Heart left ventricle (tissue), 16 donors: ENCODE results near the gene LARP4B. TPM values are rescaled to one million over a fixed set of nuclear protein-coding genes. Genes with fewer than 3 reads are reported as not detected.

Source experiments
- ATAC-seq, 4 donors: fragments of 200-7000 bp; cut with Tn5 transposase; one replicate each; pipeline ENCODE4 v1.9.1; 2020 to 2022; ENCODE audit warnings: moderate library complexity in 4 of 4, mild to moderate bottlenecking in 3 of 4, moderate number of reproducible peaks in 1 of 4
- DNase-seq, 5 donors: peaks; one replicate each; pipeline ENCODE4 v3.0.0-alpha.2; 2020
- H3K27ac ChIP-seq, 12 donors: fragments of 200-600 bp; sonication (generic) in 4 of 12; one replicate each; pipeline versions ENCODE4 v1.5.0 to v1.8.0; 2016 to 2022; ENCODE audit warnings: mild to moderate bottlenecking in 2 of 12
- H3K27me3 ChIP-seq, 9 donors: fragments of 200-600 bp; sonication (generic) in 2 of 9; one replicate each; pipeline versions ENCODE4 v1.5.1 to v1.8.0; 2016 to 2022; ENCODE audit warnings: mild to moderate bottlenecking in 3 of 9
- H3K36me3 ChIP-seq, 9 donors: fragments of 200-600 bp; sonication (generic) in 2 of 9; one replicate each; pipeline versions ENCODE4 v1.5.0 to v1.8.0; 2018 to 2022; ENCODE audit warnings: mild to moderate bottlenecking in 2 of 9
- H3K4me1 ChIP-seq, 12 donors: fragments of 200-600 bp; sonication (generic) in 4 of 12; one replicate each; pipeline versions ENCODE4 v1.5.0 to v1.8.0; 2016 to 2022; ENCODE audit warnings: mild to moderate bottlenecking in 3 of 12
- H3K4me3 ChIP-seq, 12 donors: fragments of 200-600 bp; sonication (generic) in 4 of 12; one replicate each; pipeline versions ENCODE4 v1.5.0 to v1.8.0; 2017 to 2022; ENCODE audit warnings: mild to moderate bottlenecking in 9 of 12, moderate library complexity in 4 of 12
- H3K9me3 ChIP-seq, 12 donors: fragments of 200-600 bp; sonication (generic) in 4 of 12; one replicate each; pipeline versions ENCODE4 v1.5.0 to v1.8.0; 2016 to 2022; ENCODE audit warnings: mild to moderate bottlenecking in 1 of 12
- CTCF ChIP-seq, 12 donors: fragments of 200-600 bp; sonication (generic) in 4 of 12; IDR thresholded peaks; one replicate each; pipeline versions ENCODE4 v1.5.0 to v1.8.0; 2018 to 2022; ENCODE audit warnings: antibody characterized with exemption in 12 of 12, mild to moderate bottlenecking in 5 of 12
- POLR2A ChIP-seq, 2 donors: fragments of 450-650 bp; IDR thresholded peaks; one replicate each; pipeline ENCODE4 v1.6.1; 2017; ENCODE audit warnings: antibody characterized with exemption in 2 of 2, mild to moderate bottlenecking in 2 of 2, moderate library complexity in 2 of 2
- WGBS, 4 donors: extraction: QIAGEN DNeasy Blood & Tissue Kit in 2 of 4; methylation state at CpG; one replicate each; pipeline versions ENCODE4 v1.1.5 to v1.1.7; 2013 to 2018; 5-methylcytosine and 5-hydroxymethylcytosine counted together
- intact Hi-C, 10 donors: fragments of 100-400 bp; cut with DNase I; formaldehyde crosslinking; loops; one replicate each; pipeline versions ENCODE4 v1.11.1 to v1.14.2; 2022
- polyA plus RNA-seq, 2 donors: library from polyadenylated mRNA; stranded (reverse); fragments of 200-250 nt; gene quantifications; one replicate each; pipeline ENCODE4 v1.2.3, GENCODE V29; 2013
- total RNA-seq, 9 donors: library from RNA; depleted of rRNA in 2 of 9; stranded (reverse); fragments of >200 nt in 2 of 9; fragmentation: NEBNext Ultra II Directional in 3 of 9; extraction: Animal tissue kit (Norgen Biotek cat#: 25700) in 3 of 9; gene quantifications; one replicate each; pipeline versions ENCODE4 v1.1.0 to v1.2.4, GENCODE V29; 2016 to 2023
- donor health status: ischemic (EF 13 %, LVEDD 7.1; RV severe dilation, severe dysfunction).
- donor health status: healthy with polysubstance abuse.
- donor health status: DM: no; HTN: yes; CAD: no.
- donor health status: DM: no; HTN: no; CAD: no.
- donor health status: ischemic (EF 25% LVEDD 6.9; RV normal size, moderate dysfunction).
- donor health status: ischemic (EF 25% LVEDD 5.7; RV mildly dilated, moderate dysfunction).
- donor health status: healthy.
- donor health status: DM: yes; HTN: yes; CAD: no.
- donor health status: ischemic (EF 35%, LVEDD 5.7; RV mildly dilated, moderate dysfunction).
- donor health status: nonischemic (EF 11% LVEDD 7.7; RV severe dilation, severe dysfunction).
- donor health status: DM: yes; HTN: yes; CAD: no.
- donor health status: PGD.
- donor health status: ischemic (EF 29% LVEDD 5.4; RV normal size, mild dysfunction).
- donor health status: nonischemic (EF 23%, LVEDD 6.1; RV moderate dilation, normal function).

LARP4B gene
- total and polyA plus RNA-seq, 11 donors, result 20.1 to 81.1 (median 63.0) TPM

GRCh38 chr10:917416-917720, 14.1 kb downstream of the LARP4B start:
- WGBS, 4 donors, result 94 to 99% (median 96%) methylated on average over 3 of the region's 3 CpGs
- DNase-seq, result no peak
- TF ChIP-seq CTCF (IDR thresholded peaks at IDR 0.05) (no peak), POLR2A (IDR thresholded peaks at IDR 0.05) (no peak)
- Histone ChIP-seq H3K4me3 (no peak overlapping the region), H3K9me3 (no peaks in the 10 kb centered on the region), H3K36me3 (peaks cover 0 to 6% (median 0%) of the 10 kb centered on the region in 9 donors), H3K27me3 (no peaks in the 10 kb centered on the region), H3K27ac (no peak overlapping the region), H3K4me1 (peaks cover 0 to 29% (median 12%) of the 10 kb centered on the region in 12 donors)
- intact Hi-C loops, result no loop called here
- ATAC-seq, result no peak

- intact Hi-C loops, result no loop called here
- peaks cover 0 to 27% (median 7%) of the 10 kb centered on the region in 12 donors for H3K4me1 ChIP-seq
- H3K4me3 ChIP-seq, result no peak overlapping the region
- peaks cover 0 to 8% (median 0%) of the 10 kb centered on the region in 9 donors for H3K36me3 ChIP-seq
- H3K27me3 ChIP-seq, result no peaks in the 10 kb centered on the region
- H3K27ac ChIP-seq, result no peak overlapping the region
- 97 to 98% (median 98%) methylated on average over 7 of the region's 7 CpGs for WGBS, 4 donors
- ATAC-seq, result no peak
- DNase-seq, result no peak
- H3K9me3 ChIP-seq, result no peaks in the 10 kb centered on the region
- no peak for TF ChIP-seq CTCF (IDR thresholded peaks at IDR 0.05)
- no peak for TF ChIP-seq POLR2A (IDR thresholded peaks at IDR 0.05)
These were observed 14.6 kb downstream of the LARP4B start for GRCh38 chr10:916716-917415.

GRCh38 chr10:909831-910230, 21.7 kb downstream of the LARP4B start:
- WGBS, 4 donors, result 33 to 40% (median 36%) methylated on average over 3 of the region's 3 CpGs
- Histone ChIP-seq H3K4me3 (no peak overlapping the region), H3K9me3 (no peaks in the 10 kb centered on the region), H3K36me3 (peaks cover 0 to 42% (median 9%) of the 10 kb centered on the region in 9 donors), H3K27me3 (no peaks in the 10 kb centered on the region), H3K4me1 (peaks cover 0 to 27% (median 8%) of the 10 kb centered on the region in 12 donors), H3K27ac (peak overlapping the region in 10 of 12 donors; percentile 23 to 72 (median 48))
- peak; percentile 72 to 92 (median 82) for ATAC-seq
- intact Hi-C loops, result no loop called here
- TF ChIP-seq CTCF (IDR thresholded peaks at IDR 0.05), result no peak
- no peak for TF ChIP-seq POLR2A (IDR thresholded peaks at IDR 0.05)
- DNase-seq, result peak in 2 of 5 donors; percentile 22 to 39

GRCh38 chr10:905972-906371, 25.5 kb downstream of the LARP4B start:
- WGBS, 4 donors, result 76 to 82% (median 77%) methylated on average over 1 of the region's 1 CpG
- intact Hi-C loops, result no loop called here
- ATAC-seq (no peak), DNase-seq (no peak)
- no peaks in the 10 kb centered on the region for H3K27me3 ChIP-seq
- H3K9me3 ChIP-seq, result no peaks in the 10 kb centered on the region
- no peak overlapping the region for H3K4me3 ChIP-seq
- no peak overlapping the region for H3K27ac ChIP-seq
- TF ChIP-seq POLR2A (IDR thresholded peaks at IDR 0.05), result no peak
- no peak for TF ChIP-seq CTCF (IDR thresholded peaks at IDR 0.05)
- peaks cover 0 to 32% (median 8%) of the 10 kb centered on the region in 9 donors for H3K36me3 ChIP-seq
- H3K4me1 ChIP-seq, result peaks cover 0 to 37% (median 10%) of the 10 kb centered on the region in 12 donors
